MM.1S (cell line): Measurements from ENCODE around the gene DNAH9.

Experiments used
- CTCF ChIP-seq: fragments of 300-600 bp; sonication (generic); IDR thresholded peaks from 2 replicates; pipeline ENCODE4 v1.5.1; 2016; ENCODE audit warnings: antibody characterized with exemption, low read length, mixed read lengths
- EZH2phosphoT487 ChIP-seq: fragments of 300-600 bp; sonication (generic); IDR thresholded peaks from 2 replicates; pipeline ENCODE4 v1.6.1; 2018; ENCODE audit warnings: antibody characterized with exemption, low read length

GRCh38 chr17:11580677-11581076 lies 17.6 kb upstream of the DNAH9 start:
- no peak for TF ChIP-seq CTCF
- no peak for TF ChIP-seq EZH2phosphoT487
